Camera-type eye (tissue), 1 donor: Measurements from ENCODE around the gene ST7L. TPM values are rescaled to one million over a fixed set of nuclear protein-coding genes. Genes with fewer than 3 reads are reported as not detected.

Source experiments
- total RNA-seq: library from RNA; depleted of rRNA; stranded (reverse); fragments of >200 nt; gene quantifications from one replicate; pipeline ENCODE4 v1.2.3, GENCODE V29; 2014

ST7L gene, protein sequence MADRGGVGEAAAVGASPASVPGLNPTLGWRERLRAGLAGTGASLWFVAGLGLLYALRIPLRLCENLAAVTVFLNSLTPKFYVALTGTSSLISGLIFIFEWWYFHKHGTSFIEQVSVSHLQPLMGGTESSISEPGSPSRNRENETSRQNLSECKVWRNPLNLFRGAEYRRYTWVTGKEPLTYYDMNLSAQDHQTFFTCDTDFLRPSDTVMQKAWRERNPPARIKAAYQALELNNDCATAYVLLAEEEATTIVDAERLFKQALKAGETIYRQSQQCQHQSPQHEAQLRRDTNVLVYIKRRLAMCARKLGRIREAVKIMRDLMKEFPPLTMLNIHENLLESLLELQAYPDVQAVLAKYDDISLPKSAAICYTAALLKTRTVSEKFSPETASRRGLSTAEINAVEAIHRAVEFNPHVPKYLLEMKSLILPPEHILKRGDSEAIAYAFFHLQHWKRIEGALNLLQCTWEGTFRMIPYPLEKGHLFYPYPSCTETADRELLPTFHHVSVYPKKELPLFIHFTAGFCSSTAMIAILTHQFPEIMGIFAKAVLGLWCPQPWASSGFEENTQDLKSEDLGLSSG
- total RNA-seq = 49.9 TPM

GRCh38 chr1:112618721-112619517 lies at the start of gene ST7L:
ST7L (minus strand) TSS chr1:112619141; CDS start chr1:112619113, 28 bp downstream.

GRCh38 chr1:112619518-112620376 lies 806 bp upstream of the ST7L start, which contains the start of gene CAPZA1:
CAPZA1 (plus strand) TSS chr1:112619832; CDS start chr1:112619845, 13 bp downstream.

DNA sequence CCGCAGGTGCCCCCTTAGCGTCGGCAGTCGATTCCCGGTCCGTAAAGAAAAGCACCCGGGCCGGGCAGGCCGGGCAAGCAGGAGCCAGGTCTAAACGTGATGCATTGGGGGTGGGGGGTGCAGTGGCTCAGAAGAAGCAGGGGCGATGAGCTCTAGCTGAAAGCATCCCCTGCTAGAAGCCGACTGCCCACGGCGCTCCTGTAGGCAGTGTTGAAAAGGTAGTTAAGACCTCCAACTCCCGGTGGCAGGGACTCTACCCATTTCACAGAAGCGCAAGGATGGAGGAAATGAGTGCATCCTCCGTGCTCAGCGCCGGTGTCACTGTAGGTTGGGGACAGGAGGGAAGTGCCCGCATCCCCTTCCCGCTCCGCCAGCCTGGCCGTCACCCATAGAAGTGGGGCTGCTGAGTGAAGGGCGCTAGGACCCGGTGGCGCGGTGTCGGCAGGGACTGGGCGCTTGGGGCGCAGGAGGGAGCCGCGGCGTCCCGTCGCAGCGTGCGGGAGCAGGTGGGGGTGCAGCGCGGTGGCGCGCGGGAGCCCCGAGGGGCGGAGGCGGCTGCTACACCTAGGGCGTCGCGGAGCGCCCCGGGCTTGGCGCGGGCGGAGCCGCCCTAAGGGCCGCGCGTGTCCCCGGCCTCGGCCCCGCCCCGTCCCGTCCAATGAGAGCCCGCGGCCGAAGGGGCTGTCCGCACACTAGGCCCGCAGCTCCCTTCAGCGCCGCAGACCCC lies 110.5 kb downstream of the ST7L start, which contains the start of gene WNT2B:
WNT2B (plus strand) TSS at position 688 of the 727 bp plus-strand sequence. CDS start 298 bp downstream, outside the sequence.

Other genes starting within 250 kb of the ST7L start
- 27.7 TPM for gene CTTNBP2NL, start 222.9 kb downstream of the ST7L start, total RNA-seq
- gene WNT2B, start 110.2 kb downstream of the ST7L start, total RNA-seq = 50.8 TPM
- 127 TPM for gene CAPZA1, start 691 bp upstream of the ST7L start, total RNA-seq
- gene MOV10, start 55.5 kb upstream of the ST7L start, total RNA-seq = 34.3 TPM
- 99.1 TPM for gene RHOC, start 88.0 kb upstream of the ST7L start, total RNA-seq
- gene PPM1J, start 96.2 kb upstream of the ST7L start, total RNA-seq = 1.8 TPM